GM20431 (cell line): ENCODE data around the gene PHLDA1.
"Not testable (repeated sequence)": the region's sequence is repeated elsewhere in the genome, so short reads cannot be mapped to it uniquely, and the experiment has no call there.

Experiments
- in situ Hi-C: fragments of 300-500 bp; cut with MseI, MboI; formaldehyde crosslinking; loops from one replicate; pipeline ENCODE4 v1.15.0; 2020; ENCODE audit warnings: low sequenced_read_pairs; ENCODE audit not compliant: unreplicated experiment

The PHLDA1 gene

DNA sequence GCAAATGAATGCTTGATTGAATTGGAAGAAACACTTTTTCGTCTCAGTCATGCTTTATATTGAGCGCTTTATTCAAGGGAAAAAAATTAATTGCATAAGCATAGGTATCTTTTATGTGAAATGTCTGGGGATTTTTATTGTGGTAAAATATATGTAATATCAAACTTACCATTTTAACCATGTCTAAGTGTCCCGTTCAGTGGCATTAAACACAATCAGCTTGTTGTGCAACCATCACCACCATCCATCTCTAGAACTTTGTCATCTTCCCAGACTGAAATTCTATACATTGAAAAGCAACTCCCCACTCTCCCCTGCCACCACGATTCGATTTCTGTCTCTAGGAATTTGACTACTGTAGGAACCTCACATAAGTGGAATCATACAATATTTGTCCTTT, 39.8 kb downstream of the PHLDA1 start:
- in situ Hi-C loops = no loop called here

DNA sequence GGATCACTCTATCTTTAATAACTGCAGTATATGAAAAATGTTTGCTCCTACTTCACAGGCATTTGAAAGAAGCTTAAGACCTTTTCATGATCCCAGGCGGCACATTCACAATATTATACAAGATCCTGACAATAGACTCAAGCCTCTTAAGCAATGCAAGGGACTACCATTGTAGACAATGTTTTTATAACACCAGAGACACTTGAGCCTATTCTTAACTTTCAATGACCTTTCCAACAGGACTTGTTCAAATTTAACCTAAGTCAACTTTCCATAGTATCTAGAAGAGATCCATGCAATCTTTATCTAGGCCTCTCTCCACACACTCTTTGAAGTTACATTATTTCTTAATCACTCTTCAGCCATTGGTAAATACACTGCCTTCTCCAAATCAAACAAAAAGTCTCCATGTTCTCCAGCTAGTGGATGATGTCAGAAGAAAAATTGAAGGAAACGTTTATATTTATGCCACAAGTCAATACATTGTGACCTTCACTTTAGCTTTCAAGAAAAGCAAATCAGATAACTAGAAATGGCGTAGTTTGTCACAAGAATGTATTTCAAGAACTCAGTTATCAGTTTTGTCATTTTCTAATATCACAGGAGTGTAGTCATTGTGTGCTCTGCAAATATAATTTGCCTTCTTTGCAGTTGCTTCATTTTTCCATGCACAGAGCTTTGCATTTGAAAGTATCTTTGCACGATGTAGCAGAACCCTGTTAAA, 41.2 kb downstream of the PHLDA1 start:
- in situ Hi-C loops = no loop called here

DNA sequence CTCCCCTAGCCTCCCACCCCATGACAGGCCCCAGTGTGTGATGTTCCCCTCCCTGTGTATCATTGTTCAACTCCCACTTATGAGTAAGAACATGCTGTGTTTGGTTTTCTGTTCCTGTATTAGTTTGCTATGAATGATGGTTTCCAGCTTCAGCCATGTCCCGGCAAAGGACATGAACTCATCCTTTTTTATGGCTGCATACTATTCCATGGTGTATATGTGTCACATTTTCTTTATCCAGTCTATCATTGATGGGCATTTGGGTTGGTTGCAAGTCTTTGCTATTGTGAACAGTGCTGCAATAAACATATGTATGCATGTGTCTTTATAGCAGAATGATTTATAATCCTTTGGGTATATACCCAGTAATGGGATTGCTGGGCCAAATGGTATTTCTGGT, 43.9 kb downstream of the PHLDA1 start:
- in situ Hi-C loops = not testable (repeated sequence)

DNA sequence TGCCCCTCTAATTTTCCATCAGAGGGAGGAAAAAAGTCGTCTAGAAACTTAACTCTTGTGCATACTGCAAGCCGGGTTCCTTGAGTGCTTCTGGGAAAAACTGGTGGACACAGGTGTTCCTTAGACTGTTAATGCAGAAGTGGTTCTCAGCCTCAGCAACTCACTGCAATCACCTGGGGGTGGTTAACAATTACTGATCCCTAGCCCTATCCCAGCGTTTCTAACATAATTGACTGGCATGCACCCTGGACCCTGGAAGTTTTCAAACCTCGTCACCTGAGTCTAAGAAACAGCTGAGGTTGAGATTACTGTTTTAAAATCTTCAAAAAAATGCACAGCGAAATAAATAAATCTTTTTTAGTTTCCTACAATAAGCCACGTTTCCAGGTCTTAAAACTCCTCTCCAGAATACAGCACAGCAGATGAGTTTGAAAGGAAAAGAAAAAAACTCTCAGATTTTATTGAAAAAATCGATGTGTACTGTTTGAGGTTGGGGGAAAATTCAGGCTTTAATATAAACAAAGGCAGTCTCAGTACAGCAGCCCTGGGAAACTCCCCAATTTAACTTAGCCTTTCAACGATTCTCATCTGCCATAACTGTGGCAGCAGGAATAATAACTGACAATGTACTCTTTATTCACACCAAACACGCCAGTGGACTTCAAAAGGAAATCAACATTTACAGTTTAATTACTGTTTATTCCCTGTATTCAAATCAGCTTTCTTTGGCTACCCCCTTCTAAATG, 45.4 kb downstream of the PHLDA1 start:
- in situ Hi-C loops = no loop called here

DNA sequence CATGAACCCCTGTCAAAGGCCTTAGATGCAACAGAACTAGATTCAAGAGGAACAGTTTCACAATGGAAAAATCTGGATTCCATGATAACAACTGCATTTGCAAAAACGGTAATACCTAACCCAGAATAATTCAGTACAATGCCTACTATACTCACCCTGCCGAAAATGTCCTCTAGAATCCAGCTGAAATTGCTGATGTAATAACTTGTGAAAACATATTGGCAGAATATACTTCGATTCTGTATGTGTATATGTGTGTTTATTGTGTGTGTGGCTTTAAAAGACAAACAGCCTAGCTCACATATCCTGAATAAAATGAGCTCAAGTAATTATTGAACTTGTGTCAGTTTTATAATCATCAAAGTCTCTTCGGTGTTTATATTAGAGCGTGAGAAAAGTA, 46.0 kb downstream of the PHLDA1 start:
- in situ Hi-C loops = no loop called here

DNA sequence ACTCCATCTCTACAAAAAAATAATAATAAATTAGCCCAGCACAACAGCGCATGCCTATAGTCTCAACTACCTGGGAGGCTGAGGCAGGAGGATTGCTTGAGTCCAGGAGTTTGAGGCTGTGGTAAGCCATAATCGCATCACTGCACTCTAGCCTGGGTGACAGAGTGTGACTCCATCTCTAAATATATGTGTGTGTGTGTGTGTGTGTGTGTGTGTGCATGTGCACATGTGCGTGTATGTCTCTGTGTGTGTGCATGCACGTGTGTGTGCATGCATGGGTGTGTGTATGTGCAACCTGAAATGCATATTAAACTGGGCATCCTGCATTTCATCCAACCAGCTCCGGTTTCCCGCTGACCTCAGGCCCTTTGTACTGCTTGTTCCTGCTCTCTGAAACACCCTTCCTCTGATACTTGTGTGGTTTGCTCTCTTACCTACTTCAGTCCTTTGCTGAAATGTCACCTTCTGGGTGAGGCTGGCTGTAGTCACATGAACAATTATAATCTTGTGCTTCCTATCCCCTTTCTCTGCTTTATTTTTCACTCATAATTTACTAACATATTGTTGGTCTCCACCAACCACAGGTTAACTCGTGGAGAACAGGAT, 46.9 kb downstream of the PHLDA1 start:
- in situ Hi-C loops = no loop called here

DNA sequence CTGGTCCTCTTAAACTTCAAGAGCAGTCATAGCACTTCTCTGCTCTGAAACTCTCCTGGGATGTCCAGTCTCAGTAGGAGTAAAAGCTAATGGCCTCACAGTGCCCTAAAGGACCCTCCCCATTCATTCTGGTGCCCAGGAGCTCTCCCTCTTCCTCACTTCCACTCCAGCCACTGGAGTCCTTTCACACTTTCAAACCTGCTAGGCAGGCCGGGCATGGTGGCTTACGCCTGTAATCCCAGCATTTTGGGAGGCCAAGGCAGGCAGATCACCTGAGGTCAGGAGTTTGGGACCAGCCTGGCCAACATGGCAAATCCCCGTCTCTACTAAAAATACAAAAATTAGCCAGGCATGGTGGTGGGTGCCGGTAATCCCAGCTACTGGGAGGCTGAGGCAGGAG, 47.7 kb downstream of the PHLDA1 start:
- in situ Hi-C loops = not testable (repeated sequence)

DNA sequence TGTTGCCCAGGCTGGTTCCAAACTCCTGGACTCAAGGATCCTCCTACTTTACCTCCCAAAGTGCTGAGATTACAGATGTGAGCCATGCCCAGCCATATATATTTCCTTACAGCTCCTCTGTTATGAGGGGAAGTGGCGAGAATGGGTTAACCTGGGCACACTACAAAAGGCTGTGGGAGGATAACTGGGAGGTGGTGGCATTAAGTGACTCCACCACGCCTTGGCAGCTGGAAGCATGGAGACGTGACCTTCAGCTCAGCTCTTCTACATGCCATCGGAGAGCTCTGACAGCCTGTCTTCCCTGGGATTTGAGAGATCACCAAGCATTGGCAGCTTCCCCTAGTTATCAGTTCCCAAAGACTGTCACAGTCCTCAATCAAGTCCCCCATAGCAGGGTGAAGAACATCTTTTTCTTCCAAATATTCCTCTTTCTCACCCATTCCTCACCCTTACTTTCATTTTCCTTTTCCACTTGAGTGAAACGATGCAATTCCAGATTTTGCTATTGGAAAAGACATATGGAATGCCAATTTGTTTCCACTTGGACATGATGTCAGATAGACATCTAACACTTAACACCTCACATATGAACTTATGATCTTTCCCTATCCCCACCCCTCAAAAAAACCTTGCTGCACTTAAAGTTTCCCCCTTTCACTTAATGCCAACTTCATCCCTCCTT, 48.5 kb downstream of the PHLDA1 start:
- in situ Hi-C loops = no loop called here

DNA sequence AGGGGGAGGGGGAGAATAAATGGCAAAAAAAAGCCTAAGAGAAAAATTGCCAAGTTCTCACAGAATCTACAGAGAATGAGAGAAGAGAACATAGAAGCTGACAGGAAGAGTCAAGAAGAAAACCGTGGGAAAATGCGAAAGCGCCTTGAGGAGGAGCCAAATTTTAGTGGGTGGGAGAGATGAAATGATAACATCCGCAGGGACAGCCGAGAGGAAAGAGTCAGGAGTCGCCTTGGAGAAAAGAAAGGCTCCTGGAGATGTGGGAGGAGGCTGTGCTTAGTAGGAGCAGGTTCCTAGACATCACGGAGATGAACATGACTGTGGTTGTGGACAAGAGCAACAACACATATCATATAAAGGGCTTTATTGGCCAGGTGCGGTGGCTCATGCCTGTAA, 49.4 kb downstream of the PHLDA1 start:
- in situ Hi-C loops = no loop called here

DNA sequence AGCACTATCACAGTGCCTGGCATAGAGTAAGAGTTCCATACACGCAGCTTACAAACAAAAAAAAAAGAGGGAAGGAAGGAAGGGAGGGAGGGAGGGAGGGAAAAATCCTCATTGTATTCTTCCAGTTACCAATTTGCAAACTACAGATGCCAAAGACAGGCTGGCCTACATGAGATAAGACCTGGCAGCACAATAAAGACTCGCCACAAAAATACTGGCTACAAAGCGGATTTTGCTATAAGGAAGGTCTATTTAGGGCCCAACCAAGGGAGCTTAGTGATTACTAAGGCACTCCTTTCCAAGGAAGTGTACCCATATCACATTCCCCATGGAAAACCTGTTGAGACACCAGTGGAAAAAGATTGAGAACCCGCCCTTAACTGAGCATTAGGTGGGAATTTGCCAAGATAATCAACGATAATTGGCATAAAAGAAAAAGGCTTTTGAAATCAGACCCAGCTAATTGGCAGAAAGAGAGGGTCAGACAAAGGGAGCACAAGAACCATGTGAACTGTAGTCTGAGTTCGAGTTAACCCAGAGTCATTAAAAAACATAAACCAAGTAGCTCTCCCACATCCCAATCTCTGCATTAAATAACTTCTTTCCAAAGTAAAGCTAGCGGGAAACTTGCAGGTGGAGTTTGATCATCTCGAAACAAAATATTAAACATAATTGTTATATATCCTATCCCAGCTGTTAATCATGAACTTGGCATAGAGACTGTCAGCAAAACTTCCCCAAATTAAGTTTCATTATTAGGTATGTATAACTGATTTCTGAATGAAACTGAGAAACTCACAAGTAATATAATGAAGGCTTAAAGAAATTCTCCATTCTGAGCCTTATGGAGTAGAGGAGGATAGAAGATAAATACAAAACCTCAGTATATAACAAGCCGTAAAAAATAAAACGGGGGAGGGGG, 50.1 kb downstream of the PHLDA1 start:
- in situ Hi-C loops = no loop called here

DNA sequence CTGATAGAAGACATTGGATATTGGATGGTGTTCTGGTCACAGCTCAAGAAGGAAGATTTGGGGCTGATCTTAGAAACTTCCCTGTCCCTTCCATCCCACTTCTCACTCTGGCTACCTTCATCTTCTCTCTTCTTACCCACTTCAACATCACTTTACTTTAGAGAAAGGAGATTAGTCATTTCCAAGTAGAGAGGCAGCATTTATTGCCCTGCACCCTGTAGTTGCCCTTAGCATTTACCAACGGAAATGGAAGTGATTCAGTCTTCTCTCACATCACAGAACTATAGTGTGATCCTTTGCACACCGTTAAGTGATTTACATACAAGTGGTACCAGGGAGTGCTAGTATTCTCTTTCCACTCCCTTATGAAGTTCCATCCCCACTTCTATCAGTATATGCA, 52.4 kb downstream of the PHLDA1 start:
- in situ Hi-C loops = no loop called here

DNA sequence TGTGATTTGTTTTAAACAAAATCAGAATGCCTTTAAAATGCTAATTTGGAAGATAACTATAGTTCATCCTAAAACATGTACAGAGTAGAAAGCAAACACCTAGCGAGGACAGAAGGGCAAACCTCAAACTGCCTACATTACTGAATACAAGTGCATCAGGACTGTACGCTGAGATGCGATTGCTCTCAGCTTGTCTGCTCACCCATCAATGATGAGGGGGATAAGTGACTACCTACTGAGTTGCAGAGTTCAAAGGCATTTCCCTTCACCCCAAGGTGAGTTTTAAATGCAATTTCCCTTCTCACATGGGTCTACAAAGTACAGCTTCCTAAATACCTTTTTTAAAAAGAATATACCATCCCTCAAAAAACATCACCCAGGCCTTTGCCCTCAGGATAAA, 52.9 kb downstream of the PHLDA1 start:
- in situ Hi-C loops = no loop called here

DNA sequence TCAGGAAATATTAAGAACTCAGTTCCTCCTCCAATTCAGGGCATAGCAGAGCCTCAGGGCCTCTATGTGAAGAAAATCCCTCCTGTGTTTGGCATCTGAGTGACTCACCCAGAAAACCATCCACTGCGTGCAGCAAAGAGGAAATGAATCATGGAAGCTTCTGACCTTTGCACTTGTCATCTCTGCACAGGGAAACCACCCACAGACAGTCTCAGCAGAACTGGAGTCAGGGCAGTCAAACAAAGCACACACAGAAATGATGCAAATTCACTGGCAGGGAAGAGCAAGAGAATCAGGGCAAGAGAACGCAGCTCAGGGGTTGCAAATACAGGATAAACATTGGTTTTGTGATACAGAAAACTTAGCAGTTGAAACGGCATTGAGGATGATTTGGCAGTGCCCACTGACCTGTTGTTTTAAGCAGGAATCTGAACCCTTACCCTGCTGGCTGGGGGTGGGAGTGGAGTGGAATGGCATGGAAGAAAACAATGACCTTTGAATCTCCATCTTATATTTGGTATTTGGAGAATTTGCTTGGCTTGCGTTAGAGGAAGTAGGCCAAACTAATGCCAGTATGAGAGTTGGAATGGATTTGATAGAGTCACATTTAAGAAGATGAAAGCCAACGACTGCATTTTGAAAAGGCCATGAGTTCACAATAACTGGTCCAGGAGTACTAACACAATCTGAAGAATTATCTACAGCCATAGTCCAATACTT, 53.5 kb downstream of the PHLDA1 start:
- in situ Hi-C loops = no loop called here

DNA sequence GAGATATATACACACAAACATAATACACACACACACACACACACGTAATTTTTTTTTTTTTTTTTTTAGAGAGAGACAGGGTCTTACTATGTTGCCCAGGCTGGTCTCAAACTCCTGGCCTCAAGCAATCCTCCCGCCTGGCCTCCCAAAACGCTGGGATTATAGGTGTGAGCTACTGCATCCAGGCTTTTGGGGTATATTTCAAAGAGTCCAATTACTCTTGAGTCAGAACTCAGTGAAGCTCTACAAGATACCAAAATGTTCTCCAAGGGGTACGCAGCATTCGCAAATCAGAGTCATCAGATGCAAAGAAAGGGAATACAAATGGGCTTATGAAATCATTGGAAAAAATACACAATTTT, 54.0 kb downstream of the PHLDA1 start:
- in situ Hi-C loops = no loop called here

DNA sequence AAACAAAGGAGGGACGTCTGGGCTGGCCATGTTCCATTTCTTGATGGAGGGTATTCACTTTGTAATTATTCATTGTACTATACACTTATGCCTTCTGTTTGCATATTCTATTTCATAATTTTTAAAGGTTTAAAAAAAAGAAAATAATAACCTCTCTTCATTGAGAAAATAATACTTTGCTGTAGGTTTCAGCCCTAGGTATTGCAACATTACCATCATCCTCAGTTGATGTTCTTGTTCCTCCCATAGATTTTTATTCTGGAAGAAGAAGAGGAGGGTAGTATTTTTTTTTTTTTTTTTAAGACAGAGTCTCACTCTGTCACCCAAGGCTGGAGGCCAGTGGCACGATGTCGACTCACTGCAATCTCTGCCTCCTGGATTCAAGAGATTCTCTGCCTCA, 54.7 kb downstream of the PHLDA1 start:
- in situ Hi-C loops = no loop called here

DNA sequence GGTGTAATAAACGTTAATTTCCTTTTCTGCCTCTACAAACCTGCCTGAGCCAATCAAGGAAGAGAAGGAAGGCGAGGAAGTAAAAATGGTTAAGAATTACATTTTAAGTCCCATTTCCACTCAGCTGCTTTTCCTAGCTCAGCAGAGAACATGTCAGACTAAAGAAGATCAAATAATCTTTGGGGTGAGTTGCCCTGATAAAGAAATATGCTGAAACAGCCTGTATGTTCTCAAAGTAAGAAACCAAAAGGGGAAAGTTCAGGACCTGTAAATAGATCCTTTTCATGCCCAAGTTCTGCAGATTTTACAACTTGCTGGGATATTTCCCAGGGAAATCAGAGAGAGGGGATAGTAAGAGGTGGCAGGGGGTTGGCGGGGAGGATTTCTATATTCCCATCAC, 55.5 kb downstream of the PHLDA1 start:
- in situ Hi-C loops = no loop called here

DNA sequence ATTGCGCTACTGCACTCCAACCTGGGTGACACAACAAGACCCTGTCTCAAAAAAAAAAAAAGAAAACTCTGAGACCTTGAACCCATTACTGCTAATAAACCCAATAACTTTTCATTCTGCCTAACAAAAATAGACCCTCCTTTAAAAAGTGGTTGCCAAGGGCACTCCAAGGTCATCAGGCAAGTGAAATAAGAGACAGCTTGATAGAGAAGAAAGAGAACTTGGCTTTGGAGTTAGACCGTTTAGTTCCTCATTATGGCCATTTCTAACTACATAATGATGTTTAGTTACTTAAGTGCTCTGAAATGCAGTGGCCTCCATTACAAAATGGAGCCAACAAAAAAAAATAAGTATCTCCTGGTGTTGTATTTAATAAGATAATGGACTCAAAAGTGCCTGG, 55.9 kb downstream of the PHLDA1 start:
- in situ Hi-C loops = no loop called here
